HEK293 (cell line): ENCODE results near the gene KCNJ11.

Experiments used
- CTCF ChIA-PET: fragments of 350-600 bp; formaldehyde crosslinking; extraction: SDS; loops from one replicate; lab custom pipeline; 2021; ENCODE audit warnings: antibody characterized with exemption; lab: Yijun Ruan, JAX
- POLR2A ChIA-PET: fragments of 300-600 bp; formaldehyde crosslinking; extraction: SDS; loops from one replicate; lab custom pipeline; 2020; ENCODE audit warnings: antibody characterized with exemption, inconsistent platforms; lab: Yijun Ruan, JAX
- H3K27ac ChIP-seq: fragments of 200-500 bp; sonication (Bioruptor generic); 2 replicates; pipeline ENCODE4 v1.5.1; 2014; ENCODE audit warnings: low read depth, low read length, control low read depth, inconsistent platforms; ENCODE audit errors: extremely low read depth
- H3K36me3 ChIP-seq, 2 experiments: fragments of 200-500 bp in 1 of 2; sonication (Bioruptor generic) in 1 of 2; 1 replicate in 1 of 2; 2 replicates in 1 of 2; pipeline ENCODE4 v1.5.1; 2014 to 2017; ENCODE audit warnings: inconsistent platforms in 2 of 2, low read length in 2 of 2; ENCODE audit not compliant: control insufficient read depth in 2 of 2, insufficient read depth in 1 of 2
- H3K4me1 ChIP-seq: fragments of 200-500 bp; sonication (Bioruptor generic); 2 replicates; pipeline ENCODE4 v1.5.1; 2014; ENCODE audit warnings: mild to moderate bottlenecking, low read length, inconsistent platforms; ENCODE audit not compliant: control insufficient read depth, insufficient read depth
- H3K4me3 ChIP-seq: 2 replicates; pipeline ENCODE4 v1.5.1; 2011; ENCODE audit warnings: low read depth, mild to moderate bottlenecking, control low read depth, low read length, moderate library complexity
- H3K9me3 ChIP-seq: fragments of 200-500 bp; sonication (Bioruptor generic); 2 replicates; pipeline ENCODE4 v1.5.1; 2014; ENCODE audit warnings: low read depth, low read length, inconsistent platforms; ENCODE audit not compliant: control insufficient read depth, insufficient read depth
- IKZF3 ChIP-seq: fragments of 450-650 bp; IDR thresholded peaks from 2 replicates; pipeline ENCODE4 v1.5.0; 2018; ENCODE audit warnings: missing biosample characterization, mild to moderate bottlenecking, missing genetic modification characterization, moderate library complexity
- KLF17 ChIP-seq: fragments of 450-650 bp; formaldehyde crosslinking; IDR thresholded peaks from 2 replicates; pipeline ENCODE4 v1.5.1; 2016; ENCODE audit warnings: missing biosample characterization, missing genetic modification characterization
- PATZ1 ChIP-seq: fragments of 450-650 bp; formaldehyde crosslinking; IDR thresholded peaks from 2 replicates; pipeline ENCODE4 v1.5.1; 2016; ENCODE audit warnings: missing biosample characterization, missing genetic modification characterization
- PRDM6 ChIP-seq: fragments of 450-650 bp; formaldehyde crosslinking; IDR thresholded peaks from 2 replicates; pipeline ENCODE4 v1.5.1; 2017; ENCODE audit warnings: missing biosample characterization, missing genetic modification characterization
- WT1 ChIP-seq: fragments of 450-650 bp; formaldehyde crosslinking; IDR thresholded peaks from 2 replicates; pipeline ENCODE4 v1.5.1; 2016; ENCODE audit warnings: missing biosample characterization, missing genetic modification characterization
- ZFP37 ChIP-seq: fragments of 450-650 bp; formaldehyde crosslinking; IDR thresholded peaks from 2 replicates; pipeline ENCODE4 v1.5.1; 2016; ENCODE audit warnings: missing biosample characterization, missing genetic modification characterization
- ZNF146 ChIP-seq: fragments of 450-650 bp; formaldehyde crosslinking; IDR thresholded peaks from 2 replicates; pipeline ENCODE4 v1.5.1; 2016; ENCODE audit warnings: missing biosample characterization, missing genetic modification characterization
- ZNF157 ChIP-seq: fragments of 450-650 bp; formaldehyde crosslinking; IDR thresholded peaks from 2 replicates; pipeline ENCODE4 v1.5.1; 2016; ENCODE audit warnings: missing biosample characterization, missing genetic modification characterization
- ZNF16 ChIP-seq: fragments of 450-650 bp; formaldehyde crosslinking; IDR thresholded peaks from 2 replicates; pipeline ENCODE4 v1.5.1; 2016; ENCODE audit warnings: low read depth, missing biosample characterization, missing genetic modification characterization
- ZNF174 ChIP-seq: fragments of 450-650 bp; formaldehyde crosslinking; IDR thresholded peaks from 2 replicates; pipeline ENCODE4 v1.5.0; 2017; ENCODE audit warnings: missing biosample characterization, mild to moderate bottlenecking, missing genetic modification characterization
- ZNF211 ChIP-seq: fragments of 450-650 bp; formaldehyde crosslinking; IDR thresholded peaks from 2 replicates; pipeline ENCODE4 v1.5.1; 2016; ENCODE audit warnings: low read depth, missing biosample characterization, missing genetic modification characterization
- ZNF214 ChIP-seq: fragments of 450-650 bp; formaldehyde crosslinking; IDR thresholded peaks from 2 replicates; pipeline ENCODE4 v1.5.1; 2017; ENCODE audit warnings: missing biosample characterization, mild to moderate bottlenecking, missing genetic modification characterization, borderline replicate concordance
- ZNF274 ChIP-seq, 2 experiments: fragments of 200-500 bp in 1 of 2; fragments of 450-650 bp in 1 of 2; sonication (Bioruptor generic) in 1 of 2; formaldehyde crosslinking in 1 of 2; IDR thresholded peaks; 2 replicates each; pipeline versions ENCODE4 v1.5.1 to v1.6.1; 2014 to 2016; ENCODE audit warnings: borderline replicate concordance in 1 of 2, inconsistent platforms in 1 of 2, low read length in 1 of 2, missing biosample characterization in 1 of 2, missing genetic modification characterization in 1 of 2
- ZNF350 ChIP-seq: fragments of 450-650 bp; formaldehyde crosslinking; IDR thresholded peaks from 2 replicates; pipeline ENCODE4 v1.5.0; 2017; ENCODE audit warnings: missing biosample characterization, mild to moderate bottlenecking, missing genetic modification characterization
- ZNF391 ChIP-seq: fragments of 450-650 bp; formaldehyde crosslinking; IDR thresholded peaks from 2 replicates; pipeline ENCODE4 v1.5.1; 2016; ENCODE audit warnings: low read depth, missing biosample characterization, missing genetic modification characterization, borderline replicate concordance
- ZNF416 ChIP-seq: fragments of 450-650 bp; formaldehyde crosslinking; IDR thresholded peaks from 2 replicates; pipeline ENCODE4 v1.5.1; 2016; ENCODE audit warnings: missing biosample characterization, missing genetic modification characterization
- ZNF48 ChIP-seq: fragments of 450-650 bp; formaldehyde crosslinking; IDR thresholded peaks from 2 replicates; pipeline ENCODE4 v1.5.1; 2016; ENCODE audit warnings: missing biosample characterization, missing genetic modification characterization
- ZNF623 ChIP-seq: fragments of 450-650 bp; formaldehyde crosslinking; IDR thresholded peaks from 2 replicates; pipeline ENCODE4 v1.5.1; 2016; ENCODE audit warnings: missing biosample characterization, missing genetic modification characterization
- ZNF645 ChIP-seq: fragments of 450-650 bp; formaldehyde crosslinking; IDR thresholded peaks from 2 replicates; pipeline ENCODE4; 2016; ENCODE audit warnings: missing biosample characterization, missing genetic modification characterization
- ZNF658 ChIP-seq: fragments of 450-650 bp; formaldehyde crosslinking; IDR thresholded peaks from 2 replicates; pipeline ENCODE4; 2016; ENCODE audit warnings: missing biosample characterization, missing genetic modification characterization
- ZNF664 ChIP-seq: fragments of 450-650 bp; formaldehyde crosslinking; IDR thresholded peaks from 2 replicates; pipeline ENCODE4 v1.5.1; 2016; ENCODE audit warnings: missing biosample characterization, missing genetic modification characterization
- ZNF692 ChIP-seq: fragments of 450-650 bp; formaldehyde crosslinking; IDR thresholded peaks from 2 replicates; pipeline ENCODE4 v1.5.1; 2016; ENCODE audit warnings: missing biosample characterization, missing genetic modification characterization
- ZNF777 ChIP-seq: fragments of 450-650 bp; formaldehyde crosslinking; IDR thresholded peaks from 2 replicates; pipeline ENCODE4 v1.5.1; 2017; ENCODE audit warnings: missing biosample characterization, missing genetic modification characterization, borderline replicate concordance

KCNJ11 gene

GRCh38 chr11:17403980-17404759, 15.7 kb upstream of the KCNJ11 start (continued):
- 0 out of 2 replicates have a peak, but pooled peaks have one; percentile 46 for TF ChIP-seq PATZ1 (tag by site-specific recombination)
- no peak for TF ChIP-seq PRDM6
- no peak for TF ChIP-seq ZNF777 (tag by site-specific recombination)
- 0 out of 2 replicates have a peak, but pooled peaks have one; percentile 12 for TF ChIP-seq WT1 (tag by site-specific recombination)
- TF ChIP-seq ZNF645 = no peak
- no peak for TF ChIP-seq ZNF211
- TF ChIP-seq IKZF3 (tag by site-specific recombination) = no peak
- no peak for TF ChIP-seq ZNF416 (tag by site-specific recombination)
- no peak for TF ChIP-seq ZNF664 (tag by site-specific recombination)
- TF ChIP-seq ZNF157 (tag by site-specific recombination) = no peak
- TF ChIP-seq ZNF214 (tag by site-specific recombination) = no peak
- no peak for TF ChIP-seq ZNF174 (tag by site-specific recombination)

GRCh38 chr11:17402486-17402885, 14.0 kb upstream of the KCNJ11 start:
- H3K27ac ChIP-seq = no peak overlapping the region
- H3K36me3 ChIP-seq = no peaks in the 10 kb centered on the region
- no peak overlapping the region for H3K4me3 ChIP-seq
- TF ChIP-seq ZNF658 (tag by site-specific recombination) (no peak), ZFP37 (tag by site-specific recombination) (no peak), ZNF146 (no peak), ZNF48 (tag by site-specific recombination) (no peak), ZNF623 (no peak), ZNF391 (tag by site-specific recombination) (no peak), ZNF692 (tag by site-specific recombination) (no peak), ZNF16 (no peak), ZNF214 (tag by site-specific recombination) (no peak), KLF17 (tag by site-specific recombination) (no peak), ZNF274 (IDR thresholded peaks at IDR 0.05; ENCODE audit: low read length) (no peak), ZNF274 (tag by site-specific recombination; IDR thresholded peaks at IDR 0.05; ENCODE audit: borderline replicate concordance) (no peak), ZNF350 (no peak)
- H3K4me1 ChIP-seq = peaks cover 5% of the 10 kb centered on the region; the same call in 1 of the 2 replicates
- ChIA-PET CTCF (interaction anchor here (1.0 to 1.8 kb wide), 3 partner anchors 13 to 21 kb away, joined by 3 to 5 read pairs (median 3); partner anchors contain the start of gene KCNJ11), POLR2A (no interaction called here)
- no peaks in the 10 kb centered on the region for H3K9me3 ChIP-seq
